Measurements from ENCODE around the gene ZKSCAN5.

Gene ZKSCAN5

DNA sequence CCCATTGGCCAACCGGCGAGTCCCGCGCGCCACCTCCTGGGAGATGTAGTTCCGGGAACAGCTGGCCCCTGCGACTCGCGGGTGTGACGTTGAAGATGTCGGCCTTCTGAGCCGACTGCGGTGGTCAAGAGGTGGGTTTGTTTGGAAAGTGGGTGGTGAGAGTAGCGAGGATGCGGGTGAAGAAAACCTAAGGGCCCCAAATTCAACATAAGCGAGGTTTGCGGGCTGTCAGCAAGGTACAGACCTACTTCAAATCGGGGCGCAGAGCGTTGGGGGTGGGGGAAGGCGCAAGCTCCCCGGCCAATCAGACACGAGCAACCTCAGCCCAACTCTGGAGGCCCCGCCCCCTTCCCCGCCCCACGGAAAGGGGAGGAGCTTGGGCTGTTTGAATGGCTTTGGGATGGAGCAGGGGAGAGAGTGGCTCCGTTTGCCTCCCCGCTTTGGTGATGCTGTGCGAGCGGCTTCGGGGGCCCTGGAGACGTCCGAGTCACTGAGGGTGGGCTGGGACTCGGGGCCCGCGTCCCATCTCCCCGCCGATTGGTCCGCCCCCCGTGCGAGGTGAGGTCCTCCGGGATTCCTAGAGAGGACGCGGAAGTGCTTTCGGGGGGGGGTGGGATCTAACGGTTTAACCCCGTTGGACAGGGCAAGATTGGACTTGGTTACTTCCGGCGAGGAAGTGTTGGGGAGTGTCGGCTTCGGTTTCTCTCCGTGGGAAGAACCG is at the start of gene ZKSCAN5:
TSS of gene ZKSCAN5 (plus strand) at position 60 of the 721 bp plus-strand sequence. CDS start 1,383 bp downstream, outside the sequence.
- DNase-seq: peak; percentile 90 to 92

DNA sequence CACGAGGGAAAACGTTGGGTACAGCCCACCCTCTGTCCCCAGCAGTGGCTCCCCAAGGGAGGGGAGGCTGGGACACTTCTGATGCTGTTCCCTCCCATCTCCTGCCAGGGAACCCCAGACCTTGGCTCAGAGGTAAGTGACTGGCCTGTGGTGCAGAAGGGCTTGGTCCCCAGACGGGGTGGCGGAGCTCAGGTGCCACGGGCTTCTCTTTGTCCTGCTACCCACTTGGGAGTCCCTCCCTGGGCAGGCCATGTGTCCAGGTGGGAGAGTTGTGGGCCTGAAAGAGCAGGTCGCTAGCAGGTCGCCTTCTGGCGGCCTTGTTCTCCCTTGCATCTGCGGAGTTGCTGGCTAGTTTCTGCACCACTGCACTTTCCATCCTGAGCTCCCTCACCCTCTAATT is 48.6 kb upstream of the ZKSCAN5 start:
- no peak for DNase-seq

DNA sequence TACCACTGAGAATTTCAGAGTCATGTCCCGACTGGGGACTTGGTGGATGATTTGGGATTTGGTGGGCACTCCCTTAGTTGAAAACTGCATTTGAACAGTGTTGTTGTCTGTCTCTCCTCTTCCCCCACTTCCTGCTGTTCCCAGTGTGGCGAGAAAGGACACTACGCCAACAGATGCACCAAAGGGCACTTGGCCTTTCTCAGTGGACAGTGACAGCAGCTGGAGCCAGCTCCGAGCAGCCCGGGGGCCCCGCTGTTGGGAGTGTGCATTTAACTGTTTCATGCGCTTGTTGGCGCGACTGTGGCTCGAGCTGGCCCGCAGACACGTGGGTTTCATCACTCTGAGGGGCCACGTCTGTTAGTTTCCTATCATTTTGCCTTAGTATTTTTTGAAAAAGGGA is 48.2 kb upstream of the ZKSCAN5 start:
- DNase-seq: no peak

DNA sequence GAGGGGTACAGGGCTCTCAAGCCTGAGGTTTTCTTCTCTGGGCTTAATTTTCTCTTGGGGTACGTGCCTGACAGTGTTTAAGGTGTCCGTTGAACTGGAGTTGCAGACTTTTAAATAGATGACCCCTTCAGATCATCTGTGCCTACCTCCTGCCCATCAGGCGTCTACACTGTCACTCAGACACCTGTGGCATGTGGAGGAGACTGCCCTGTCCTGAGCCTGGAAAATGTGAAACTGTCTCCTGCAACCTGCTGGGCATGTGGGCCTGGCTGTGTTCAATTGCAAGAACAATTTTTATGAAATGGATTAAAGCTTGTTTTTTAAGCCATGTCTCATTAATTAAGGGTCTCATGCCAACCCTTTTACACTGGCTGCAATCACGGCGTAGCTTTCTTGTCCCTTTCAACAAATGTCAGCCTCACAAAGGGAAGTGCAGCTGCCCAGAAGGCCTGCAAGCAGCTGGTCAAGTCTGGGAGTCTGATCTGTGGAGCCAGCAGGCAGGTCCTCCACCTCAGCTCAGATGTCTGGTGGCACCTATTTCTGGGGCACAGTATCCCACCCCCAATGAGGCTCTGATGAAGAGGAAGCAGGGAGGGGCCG is 47.3 kb upstream of the ZKSCAN5 start:
- no peak for DNase-seq

DNA sequence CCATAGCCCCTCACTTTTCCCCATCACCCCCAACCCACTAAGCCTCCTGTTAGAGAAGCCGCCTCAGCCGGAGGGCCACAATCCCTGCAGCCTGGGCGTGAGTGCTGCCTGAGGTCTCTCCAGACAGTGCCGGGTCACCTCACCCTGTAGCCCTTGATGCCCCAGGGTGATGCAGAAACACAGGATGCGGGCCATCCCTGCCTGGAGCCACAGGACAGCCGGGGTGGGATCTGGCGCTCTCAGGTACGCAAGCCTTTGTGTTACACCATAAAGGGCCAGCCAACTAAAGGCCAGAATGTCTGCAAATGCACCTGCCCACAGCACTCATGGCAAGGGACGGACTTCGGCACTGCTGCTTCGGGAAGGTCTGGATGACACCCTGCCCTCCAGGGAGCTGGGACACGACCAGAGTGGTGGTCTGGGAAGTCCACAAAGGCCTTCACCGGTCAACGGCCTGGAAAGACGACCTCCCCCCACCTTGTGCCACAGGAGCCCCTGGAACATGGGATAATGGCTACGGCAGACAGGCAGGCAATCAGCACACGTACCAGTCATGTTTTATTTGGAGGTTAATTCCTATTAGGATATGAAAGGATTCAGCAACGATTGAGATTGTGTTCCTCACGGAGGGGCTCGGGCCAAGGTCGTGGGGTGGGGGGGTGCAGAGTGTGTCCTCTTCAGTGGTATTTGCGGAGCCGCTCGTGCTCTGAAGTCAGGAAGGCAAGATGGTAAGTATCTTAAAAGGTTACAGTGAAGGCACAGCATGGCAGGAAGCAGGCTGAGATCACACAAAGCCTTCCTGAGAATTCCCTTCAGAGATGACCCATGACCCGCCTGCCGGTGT is 46.6 kb upstream of the ZKSCAN5 start:
- no peak for DNase-seq

DNA sequence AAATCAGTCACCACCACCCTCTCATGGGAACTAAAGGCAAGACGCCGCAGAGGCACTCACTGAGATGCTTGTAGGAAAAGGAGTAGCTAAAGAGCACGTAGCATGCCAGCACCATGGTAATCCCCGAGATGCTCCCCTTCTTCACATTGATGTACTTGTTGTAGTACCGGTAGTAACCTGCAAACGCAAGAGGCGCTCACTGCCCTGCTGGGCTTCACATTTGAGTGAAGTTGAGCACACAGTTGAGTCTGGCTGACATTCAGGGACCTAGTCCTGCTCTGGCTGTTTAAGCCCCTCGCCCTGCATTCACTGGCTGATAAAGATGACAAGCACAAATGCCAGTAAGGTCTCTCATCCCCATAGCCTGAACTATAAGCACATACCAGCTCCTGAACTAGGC is 45.4 kb upstream of the ZKSCAN5 start:
- DNase-seq: no peak

DNA sequence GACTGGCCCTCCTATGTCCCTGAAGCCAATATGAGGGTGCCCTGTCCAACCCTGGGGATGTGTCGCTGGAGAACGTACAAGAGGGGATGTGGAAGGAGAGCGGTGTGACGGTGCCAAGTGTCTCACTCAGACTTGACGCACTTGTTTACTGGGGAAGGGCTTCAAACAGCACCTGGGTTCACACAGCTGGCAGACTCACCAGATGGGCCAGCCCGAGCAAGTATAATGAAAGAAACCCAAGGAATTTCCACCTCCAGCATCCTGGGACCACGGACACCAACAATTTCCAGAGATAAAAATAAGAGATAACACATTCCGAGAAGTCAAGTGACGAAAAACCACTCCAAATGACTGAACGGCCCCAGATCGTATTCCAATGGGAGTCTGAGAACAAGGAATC is 43.8 kb upstream of the ZKSCAN5 start:
- no peak for DNase-seq

DNA sequence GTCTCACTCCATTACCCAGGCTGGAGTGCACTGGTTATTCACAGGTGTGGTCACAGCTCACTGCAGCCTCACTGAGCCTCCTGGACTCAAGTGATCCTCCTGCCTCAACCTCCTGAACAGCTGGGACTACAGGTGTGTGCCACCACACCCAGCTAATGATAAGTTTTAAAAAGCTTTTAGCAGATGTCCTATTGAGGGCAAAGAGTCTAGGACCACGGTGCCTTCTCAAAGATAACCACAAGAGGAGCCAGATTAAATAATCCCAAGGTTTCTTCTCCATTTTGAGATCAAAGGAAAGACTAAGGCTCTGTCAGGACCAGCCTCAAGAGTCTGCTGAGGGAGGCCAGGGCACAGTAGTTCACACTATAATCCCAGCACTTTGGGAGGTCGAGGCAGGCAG is 43.2 kb upstream of the ZKSCAN5 start:
- no peak for DNase-seq

DNA sequence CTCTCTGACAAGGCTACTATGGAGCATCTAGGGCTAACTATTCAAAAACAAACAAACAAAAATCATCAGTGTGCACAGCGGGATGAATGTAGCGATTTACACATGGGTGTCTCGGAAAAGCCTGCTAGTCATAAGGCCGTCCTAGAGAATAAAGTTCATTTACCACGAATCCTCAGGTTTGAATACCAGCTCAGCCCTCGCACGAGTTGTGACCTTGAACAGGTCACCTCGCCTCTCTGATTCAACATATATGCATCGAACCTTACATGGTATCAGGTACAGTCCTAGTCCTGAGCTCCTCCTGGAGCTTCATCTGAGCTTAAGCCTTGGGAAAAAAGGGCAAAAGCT is 39.1 kb upstream of the ZKSCAN5 start:
- DNase-seq: no peak

DNA sequence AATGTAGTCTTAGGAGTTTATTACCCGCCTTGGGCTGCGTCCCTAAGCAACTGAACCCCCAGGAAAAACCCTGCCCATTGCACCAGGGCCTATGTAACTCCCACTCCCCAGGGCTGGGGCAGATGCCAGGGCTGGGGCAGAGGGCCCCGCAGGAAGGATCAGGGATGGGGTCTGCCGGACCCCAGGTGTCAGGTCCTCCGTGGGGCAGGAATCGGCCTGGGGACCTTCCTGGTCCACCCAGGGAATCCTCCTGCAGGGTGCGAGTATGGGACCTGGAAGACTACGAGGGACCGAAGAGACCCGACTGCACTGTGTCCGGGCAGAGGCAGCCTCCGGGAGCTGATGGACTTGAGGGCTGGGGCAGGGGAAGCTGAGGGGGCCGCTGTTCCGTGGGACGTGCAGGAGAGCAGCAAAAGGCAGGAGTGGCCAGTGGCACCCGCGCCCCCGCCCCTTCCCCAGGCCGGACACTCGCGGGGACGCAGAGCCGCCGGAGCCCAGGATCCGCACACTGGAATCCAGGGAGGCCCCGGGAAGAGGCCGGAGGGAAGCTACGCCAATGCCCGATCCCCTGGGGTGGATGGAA is 36.0 kb upstream of the ZKSCAN5 start:
- DNase-seq: no peak

DNA sequence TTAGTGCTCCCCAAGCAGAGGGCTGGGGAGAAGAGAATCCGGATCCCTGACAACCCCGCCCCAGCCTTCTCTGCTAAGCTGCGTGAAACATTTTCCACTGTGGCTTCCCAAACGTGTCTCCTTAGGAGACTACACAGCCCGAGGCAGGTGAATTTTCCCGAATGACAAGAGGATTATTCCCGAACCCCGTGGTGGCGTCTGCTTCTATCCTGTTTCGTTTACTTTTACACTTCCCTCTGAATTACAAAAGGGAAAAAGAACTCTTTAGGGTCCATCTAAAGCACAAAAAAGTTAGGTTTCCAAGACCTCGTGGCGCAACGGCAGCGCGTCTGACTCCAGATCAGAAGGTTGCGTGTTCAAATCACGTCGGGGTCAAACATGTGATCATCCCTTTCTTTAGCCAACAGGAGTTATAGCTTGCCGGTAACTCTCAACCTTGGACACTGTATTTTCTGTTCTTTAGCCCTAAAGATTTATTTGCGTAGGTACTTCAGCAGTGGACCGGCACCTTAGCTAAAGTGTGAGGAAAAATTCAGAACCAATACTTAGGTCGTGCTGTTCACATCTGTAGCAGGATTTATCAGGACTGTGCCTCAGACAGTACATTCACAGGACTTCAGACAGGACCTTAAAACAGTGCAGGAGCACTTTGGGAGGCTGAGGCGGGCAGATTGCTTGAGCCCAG is 34.9 kb upstream of the ZKSCAN5 start:
- DNase-seq: no peak

DNA sequence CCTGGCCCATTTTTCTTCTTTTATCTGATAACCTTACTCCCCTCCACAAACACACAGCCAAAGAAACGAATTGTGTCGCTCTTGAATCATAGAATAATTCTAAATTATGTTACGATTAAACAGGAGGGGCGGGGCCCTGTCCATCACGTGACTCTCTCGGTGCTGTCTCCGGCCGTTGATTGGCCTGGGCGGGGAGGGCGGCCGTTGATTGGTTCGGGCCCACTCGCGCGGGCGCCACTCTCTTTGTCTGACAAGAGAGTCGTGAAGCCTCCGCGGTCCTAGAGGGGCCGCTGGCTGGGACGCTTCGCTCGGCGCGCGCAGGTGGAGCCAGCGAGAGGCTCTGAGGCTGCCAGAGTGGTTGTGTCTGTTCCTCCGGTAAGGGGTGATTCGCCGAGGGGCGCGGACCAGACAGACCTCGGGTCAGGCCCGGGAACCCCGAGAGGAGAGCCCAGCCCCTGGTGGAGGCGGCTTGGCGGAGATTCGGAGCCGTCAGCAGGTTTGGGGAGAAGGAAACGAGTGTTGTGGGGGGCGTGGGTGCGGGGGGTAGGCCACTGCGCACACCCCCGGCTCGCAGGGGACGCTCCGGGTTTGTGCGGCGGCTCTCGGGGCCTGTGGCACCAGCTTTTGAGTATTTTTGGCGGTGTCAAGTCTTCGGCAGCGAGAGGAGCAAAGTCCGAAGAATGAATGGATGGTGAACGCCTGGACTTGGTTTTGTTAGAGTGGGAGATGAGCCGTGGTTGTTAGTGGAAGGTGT is 31.7 kb upstream of the ZKSCAN5 start, which contains the start of gene ZNF789:
TSS of gene ZNF789 (plus strand) at position 330 of the 754 bp plus-strand sequence. CDS start 3,567 bp downstream, outside the sequence.
- DNase-seq: peak; percentile 95

DNA sequence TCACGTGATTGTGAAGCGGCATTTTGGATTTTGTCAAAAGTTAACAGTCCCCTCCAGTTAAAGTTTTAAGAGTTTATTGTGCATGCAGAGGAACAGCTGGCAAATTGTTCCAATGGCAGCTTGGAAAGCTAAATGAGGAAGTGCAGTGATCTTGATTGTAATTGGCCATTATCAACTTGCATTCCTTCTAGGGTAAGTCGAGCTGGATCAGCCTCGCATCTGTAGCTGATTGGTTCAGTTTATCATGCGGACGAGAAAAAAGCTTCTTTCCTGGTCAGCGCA is 31.2 kb upstream of the ZKSCAN5 start:
- DNase-seq: no peak

DNA sequence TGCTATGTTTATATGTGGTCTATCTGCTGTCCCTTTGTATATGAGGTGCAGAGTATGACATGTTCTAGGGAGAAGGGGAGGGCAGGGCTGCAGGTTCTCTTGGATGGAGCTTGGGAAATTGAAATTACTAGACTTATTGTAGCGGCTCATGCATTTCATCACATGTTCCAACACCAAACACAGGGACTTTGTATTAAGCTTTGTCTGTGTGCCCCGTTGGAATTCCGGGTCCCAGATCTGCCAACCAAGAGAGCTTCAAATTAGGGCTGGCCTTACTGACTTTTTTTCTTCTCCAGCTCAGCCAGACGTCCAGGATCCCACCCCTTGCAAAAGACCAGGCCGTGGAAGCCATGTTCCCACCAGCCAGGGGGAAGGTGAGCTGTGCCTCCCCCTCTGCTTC is 28.4 kb upstream of the ZKSCAN5 start:
- DNase-seq: no peak

DNA sequence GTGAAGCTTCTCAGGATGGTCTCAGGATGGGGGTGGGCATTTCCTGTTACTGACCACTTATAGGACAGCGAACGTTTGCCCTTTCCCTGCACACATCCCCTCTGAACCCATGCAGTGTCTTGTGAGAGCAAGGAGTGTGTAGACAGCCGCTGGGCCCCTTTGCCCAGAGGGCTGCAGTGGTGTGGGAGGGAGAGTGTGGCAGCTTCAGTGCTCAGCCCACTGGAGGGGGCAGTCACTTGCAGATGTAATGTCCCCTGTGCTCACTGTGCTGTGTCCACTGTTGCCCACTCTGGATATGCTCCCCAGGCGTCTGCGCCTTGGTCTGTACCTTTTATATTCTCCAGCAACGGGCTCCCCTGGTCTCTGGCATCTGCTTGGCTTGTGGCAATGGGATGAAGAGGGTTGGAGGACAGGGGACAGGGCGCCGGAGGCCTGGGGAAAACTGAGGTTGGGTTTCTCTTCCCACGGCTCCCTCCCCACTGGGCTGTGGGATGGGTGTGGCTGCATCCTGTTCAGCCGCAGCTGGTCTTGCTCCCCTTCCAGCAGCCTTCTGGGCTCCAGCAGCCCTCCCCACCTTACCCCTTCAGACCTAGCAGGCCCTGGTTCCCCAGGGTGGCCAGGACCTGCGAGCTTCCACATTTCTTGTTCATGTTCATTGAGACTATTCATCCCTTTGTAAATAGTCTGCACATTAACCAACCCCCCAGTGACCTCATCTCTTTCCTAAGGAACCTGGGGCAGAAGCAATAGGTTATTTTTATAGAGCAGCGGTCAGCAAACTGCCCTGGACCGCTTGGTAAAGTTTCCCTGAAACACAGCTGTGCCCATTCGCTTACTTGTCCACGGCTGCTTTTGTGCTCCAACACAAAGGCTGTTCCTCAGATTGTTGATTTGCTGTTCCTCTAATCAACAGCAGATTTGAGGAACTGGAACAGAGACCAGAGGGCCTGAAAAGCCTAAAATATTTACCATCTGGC is 25.7 kb upstream of the ZKSCAN5 start:
- DNase-seq: no peak

DNA sequence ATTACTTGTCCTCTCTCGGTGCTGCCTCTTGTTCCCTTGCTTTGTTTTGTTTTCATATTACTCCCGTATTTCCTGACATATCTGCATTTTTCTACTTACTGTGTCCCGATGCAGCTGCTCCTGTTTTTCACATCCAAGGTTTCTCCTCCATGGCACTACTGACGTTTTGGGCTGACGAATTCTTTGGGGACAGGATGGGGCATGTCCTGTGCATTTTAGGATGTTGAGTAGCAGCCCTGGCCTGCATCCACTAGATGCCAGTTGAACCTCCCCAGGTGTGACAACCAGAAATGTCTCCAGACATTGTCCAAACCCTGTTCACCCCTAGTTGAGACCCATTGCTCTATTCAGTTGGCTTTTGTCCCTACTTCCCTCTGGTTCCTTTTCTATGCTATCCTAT is 19.4 kb upstream of the ZKSCAN5 start:
- no peak for DNase-seq

DNA sequence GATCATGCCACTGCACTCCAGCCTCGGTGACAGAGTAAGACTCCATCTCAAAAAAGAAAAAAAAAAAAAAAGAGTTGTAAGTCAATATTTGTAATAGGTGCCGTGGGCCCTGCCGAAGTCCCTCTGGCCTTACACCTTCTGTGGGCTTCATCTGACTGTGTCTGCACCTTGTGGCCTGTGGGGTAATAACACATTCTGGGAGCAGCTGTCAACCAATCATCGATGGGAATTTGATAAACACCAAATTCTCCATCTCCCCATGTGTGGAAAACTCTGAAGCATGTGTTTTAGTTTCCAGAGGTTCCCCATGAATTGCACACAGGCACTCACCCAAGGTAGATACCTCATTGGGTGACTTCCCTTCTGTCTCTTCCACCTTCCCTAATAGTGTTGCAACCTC is 15.2 kb upstream of the ZKSCAN5 start:
- no peak for DNase-seq

DNA sequence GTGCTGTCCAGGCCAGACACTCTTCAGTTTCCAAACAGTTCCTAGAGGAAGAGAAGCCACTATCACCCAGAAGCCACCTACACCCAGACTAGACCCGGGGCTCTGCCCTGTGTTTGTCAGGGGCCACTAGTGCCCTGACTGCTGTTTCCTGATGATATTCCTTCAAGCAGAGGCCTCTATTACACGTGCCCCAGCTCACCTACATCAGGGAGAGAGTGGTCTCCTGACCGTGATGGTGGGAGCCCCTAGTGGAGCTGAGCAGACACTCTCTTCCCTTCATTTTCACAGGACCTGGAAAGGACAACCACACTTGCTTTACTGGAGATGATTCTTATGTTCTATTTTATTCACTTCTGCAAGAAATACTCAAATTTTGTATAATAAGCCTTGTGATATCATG is 13.6 kb upstream of the ZKSCAN5 start:
- no peak for DNase-seq

DNA sequence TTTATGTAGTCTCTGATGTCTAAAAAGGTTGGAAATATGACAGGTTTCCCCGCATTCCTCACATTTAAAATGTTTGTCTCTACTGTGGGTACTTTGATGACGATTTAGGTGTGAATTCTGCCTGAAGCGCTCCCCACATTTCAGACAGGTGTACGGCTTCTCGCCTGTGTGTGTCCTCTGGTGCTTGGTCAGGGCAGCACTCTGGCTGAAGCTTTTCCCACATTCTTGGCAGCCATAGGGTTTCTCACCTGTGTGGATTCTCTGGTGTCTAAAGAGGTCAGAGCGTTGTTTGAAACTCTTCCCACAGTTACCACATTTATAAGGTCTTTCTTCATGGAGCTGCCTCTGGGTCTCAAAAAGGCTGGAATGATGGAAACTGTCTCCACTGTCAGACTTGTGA is 10.6 kb upstream of the ZKSCAN5 start:
- DNase-seq: no peak

DNA sequence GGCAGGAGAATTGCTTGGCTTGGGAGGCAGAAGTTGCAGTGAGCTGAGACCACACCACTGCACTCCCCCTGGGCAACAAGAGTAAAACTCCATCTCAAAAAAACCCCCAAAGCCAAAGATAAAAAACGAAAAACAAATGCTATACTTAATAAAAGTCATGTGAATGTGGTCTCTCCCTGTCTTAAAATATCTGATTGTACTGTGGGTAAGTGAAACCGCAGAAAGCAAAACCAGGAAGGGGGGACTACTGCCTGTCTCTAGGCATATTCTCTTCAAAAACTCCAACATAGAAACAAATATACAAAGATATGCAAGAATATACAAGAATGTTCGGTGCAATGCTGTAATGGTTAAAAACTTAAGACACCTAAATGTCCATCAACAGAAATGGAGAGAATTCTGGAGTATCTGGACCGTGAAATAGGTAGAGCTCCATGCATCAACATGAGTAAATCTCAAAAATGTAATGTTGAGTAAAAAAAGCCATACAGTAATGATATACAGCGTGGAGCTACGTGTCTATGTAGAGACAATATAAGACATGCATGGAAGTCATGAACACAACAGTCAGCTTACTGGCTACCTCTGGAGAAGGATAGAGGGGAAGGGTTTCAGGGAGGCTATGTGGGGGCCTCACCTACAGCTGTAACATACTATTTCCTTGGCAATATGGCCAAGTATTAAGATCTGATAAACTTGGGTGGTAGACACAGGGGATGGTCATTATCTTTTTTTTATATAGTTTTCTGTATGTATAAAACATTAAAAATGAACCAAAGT is 6.5 kb upstream of the ZKSCAN5 start:
- DNase-seq: no peak
